ENCODE results near the gene FAM193A. TPM values are rescaled to one million over a fixed set of nuclear protein-coding genes. Genes with fewer than 3 reads are reported as not detected.

Gene FAM193A
- total RNA-seq, 1 donor from 2014 or later, result 56.1 TPM

- Mint-ChIP-seq H3K4me1 (ENCODE audit: low read depth, unreplicated experiment) (peaks cover 30% of the 10 kb centered on the region), H3K4me3 (ENCODE audit: unreplicated experiment) (no peak overlapping the region), H3K9me3 (ENCODE audit: unreplicated experiment) (peaks cover 16% of the 10 kb centered on the region), H3K27ac (ENCODE audit: unreplicated experiment) (peak overlapping the region; percentile 71), H3K36me3 (ENCODE audit: unreplicated experiment) (no peaks in the 10 kb centered on the region), H3K27me3 (ENCODE audit: unreplicated experiment) (peaks cover 4% of the 10 kb centered on the region)
- DNase-seq, result no peak
- no peak for TF ChIP-seq CTCF (IDR thresholded peaks at IDR 0.05; ENCODE audit: partially characterized antibody, unreplicated experiment)
Measured at GRCh38 chr4:2745516-2745915, 209.1 kb downstream of the FAM193A start.

GRCh38 chr4:2745981-2746806 is 209.7 kb downstream of the FAM193A start:
- Mint-ChIP-seq H3K9me3 (ENCODE audit: unreplicated experiment) (peaks cover 16% of the 10 kb centered on the region), H3K4me1 (ENCODE audit: low read depth, unreplicated experiment) (peaks cover 27% of the 10 kb centered on the region), H3K27me3 (ENCODE audit: unreplicated experiment) (peaks cover under 1% of the 10 kb centered on the region), H3K27ac (ENCODE audit: unreplicated experiment) (peak overlapping the region; percentile 48), H3K36me3 (ENCODE audit: unreplicated experiment) (no peaks in the 10 kb centered on the region), H3K4me3 (ENCODE audit: unreplicated experiment) (no peak overlapping the region)
- DNase-seq, result no peak
- no peak for TF ChIP-seq CTCF (IDR thresholded peaks at IDR 0.05; ENCODE audit: partially characterized antibody, unreplicated experiment)

- Mint-ChIP-seq H3K4me3 (ENCODE audit: unreplicated experiment) (no peak overlapping the region), H3K27me3 (ENCODE audit: unreplicated experiment) (no peaks in the 10 kb centered on the region), H3K9me3 (ENCODE audit: unreplicated experiment) (peaks cover 15% of the 10 kb centered on the region), H3K4me1 (ENCODE audit: low read depth, unreplicated experiment) (peaks cover 23% of the 10 kb centered on the region), H3K27ac (ENCODE audit: unreplicated experiment) (peak overlapping the region; percentile 15), H3K36me3 (ENCODE audit: unreplicated experiment) (no peaks in the 10 kb centered on the region)
- no peak for TF ChIP-seq CTCF (IDR thresholded peaks at IDR 0.05; ENCODE audit: partially characterized antibody, unreplicated experiment)
- no peak for DNase-seq
Measured at GRCh38 chr4:2746891-2747695, 210.6 kb downstream of the FAM193A start.

GRCh38 chr4:2750719-2751605 is 214.5 kb downstream of the FAM193A start:
- DNase-seq, result no peak
- TF ChIP-seq CTCF (IDR thresholded peaks at IDR 0.05; ENCODE audit: partially characterized antibody, unreplicated experiment), result no peak
- no peak overlapping the region for H3K27ac Mint-ChIP-seq (ENCODE audit: unreplicated experiment)
- H3K4me1 Mint-ChIP-seq (ENCODE audit: low read depth, unreplicated experiment), result peaks cover 16% of the 10 kb centered on the region
- H3K36me3 Mint-ChIP-seq (ENCODE audit: unreplicated experiment), result no peaks in the 10 kb centered on the region
- no peaks in the 10 kb centered on the region for H3K27me3 Mint-ChIP-seq (ENCODE audit: unreplicated experiment)
- peaks cover 6% of the 10 kb centered on the region for H3K9me3 Mint-ChIP-seq (ENCODE audit: unreplicated experiment)
- H3K4me3 Mint-ChIP-seq (ENCODE audit: unreplicated experiment), result no peak overlapping the region
